Adrenal gland (tissue), 12 donors: ENCODE measurements around the gene INHBE. TPM values are rescaled to one million over a fixed set of nuclear protein-coding genes. Genes with fewer than 3 reads are reported as not detected.
"Not testable (repeated sequence)": the region's sequence is repeated elsewhere in the genome, so short reads cannot be mapped to it uniquely, and the experiment has no call there.

Experiments used
- DNase-seq, 7 donors: peaks; one replicate each; pipeline ENCODE4 v3.0.0-alpha.2; 2019 to 2020
- H3K27ac ChIP-seq, 5 donors: fragments of 200-600 bp; sonication (generic) in 4 of 5; 1 replicate in 3 of 5; 2 replicates in 2 of 5; pipeline versions ENCODE4 v1.5.1 to v1.8.0; 2016 to 2020; ENCODE audit warnings: mild to moderate bottlenecking in 1 of 5
- H3K27me3 ChIP-seq: fragments of 200-600 bp; 2 replicates; pipeline ENCODE4 v1.8.0; 2021
- H3K36me3 ChIP-seq, 2 donors: fragments of 200-600 bp; replicated peaks in 1 of 2; 1 replicate in 1 of 2; 2 replicates in 1 of 2; pipeline versions ENCODE4 v1.5.1 to v1.8.0; 2018 to 2022
- H3K4me1 ChIP-seq, 2 donors: fragments of 200-600 bp; replicated peaks in 1 of 2; 1 replicate in 1 of 2; 2 replicates in 1 of 2; pipeline versions ENCODE4 v1.5.1 to v1.8.0; 2018 to 2021
- H3K4me3 ChIP-seq, 4 donors: fragments of 200-600 bp; sonication (generic) in 3 of 4; one replicate each; pipeline ENCODE4 v1.5.1; 2016 to 2018
- H3K9me3 ChIP-seq, 3 donors: fragments of 200-600 bp; sonication (generic) in 1 of 3; replicated peaks in 1 of 3; 1 replicate in 2 of 3; 2 replicates in 1 of 3; pipeline versions ENCODE4 v1.5.1 to v1.8.0; 2016 to 2021
- POLR2A ChIP-seq, 2 donors: fragments of 450-650 bp; IDR thresholded peaks; one replicate each; pipeline ENCODE4 v1.6.1; 2017; ENCODE audit warnings: antibody characterized with exemption in 2 of 2, mild to moderate bottlenecking in 2 of 2, moderate library complexity in 1 of 2
- WGBS, 4 donors: extraction: QIAGEN DNeasy Blood & Tissue Kit in 2 of 4; methylation state at CpG; one replicate each; pipeline versions ENCODE4 v1.1.5 to v1.1.7; 2013 to 2017; 5-methylcytosine and 5-hydroxymethylcytosine counted together
- intact Hi-C, 2 donors: fragments of 100-400 bp; cut with DNase I; formaldehyde crosslinking; loops; one replicate each; pipeline versions ENCODE4 v1.14.1 to v1.15.0; 2022 to 2023
- polyA plus RNA-seq, 3 donors: library from polyadenylated mRNA; stranded (reverse); fragments of 200-250 nt in 2 of 3; fragments of 350-450 nt in 1 of 3; fragmentation: Illumina TruSeq in 1 of 3; extraction: RNeasy Lipid Tissue Mini Kit (QIAGEN cat#74804) in 1 of 3; gene quantifications; one replicate each; pipeline ENCODE4 v1.2.3, GENCODE V29; 2013 to 2014
- total RNA-seq, 9 donors: library from RNA; depleted of rRNA in 4 of 9; stranded (reverse); fragments of >200 nt in 4 of 9; fragments of 120-200 nt in 1 of 9; fragmentation: NEBNext Ultra II Directional in 1 of 9; extraction: Animal tissue kit (Norgen Biotek cat#: 25700) in 1 of 9; gene quantifications; one replicate each; pipeline versions ENCODE4 v1.1.0 to v1.2.4, GENCODE V29; 2013 to 2023
- TF ChIP-seq, protein P1 (sequence below), 6 experiments: fragments of 450-650 bp in 4 of 6; fragments of 200-600 bp in 2 of 6; sonication (generic) in 1 of 6; IDR thresholded peaks; 1 replicate in 5 of 6; 2 replicates in 1 of 6; pipeline versions ENCODE4 v1.5.1 to v1.8.0; 2016 to 2021; ENCODE audit warnings: antibody characterized with exemption in 6 of 6, mild to moderate bottlenecking in 2 of 6, moderate library complexity in 1 of 6
- donor health status: healthy with polysubstance abuse.
- donor health status: Bipolar disorder and iron deficiency.
- donor health status: DM: yes; HTN: yes; CAD: no.
- donor health status: DM: no; HTN: no; CAD: no.
- donor health status: DM: no; HTN: no; CAD: no.
- donor health status: DM: yes; HTN: yes; CAD: no.

The INHBE gene
- total and polyA plus RNA-seq, 12 donors = 0.11 TPM; not detected in 11

DNA sequence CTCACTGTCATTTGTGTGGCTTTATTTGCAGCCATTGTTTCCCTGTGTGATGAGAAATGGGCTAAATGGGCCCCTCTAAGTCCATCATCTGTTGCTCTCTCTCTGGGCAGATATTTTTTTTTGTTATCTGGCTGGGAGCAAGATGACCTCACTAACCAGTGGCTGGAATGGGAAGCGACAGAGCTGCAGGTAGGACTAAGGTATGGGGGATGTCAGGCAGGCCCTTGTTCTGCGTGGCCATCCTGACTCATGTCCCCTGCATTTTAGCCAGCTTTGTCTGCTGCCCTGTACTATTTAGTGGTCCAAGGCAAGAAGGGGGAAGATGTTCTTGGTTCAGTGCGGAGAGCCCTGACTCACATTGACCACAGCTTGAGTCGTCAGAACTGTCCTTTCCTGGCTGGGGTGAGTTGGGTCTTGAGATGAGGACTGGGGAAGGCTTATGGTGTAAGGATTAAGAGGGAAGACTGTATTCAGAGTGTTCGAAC lies 34.1 kb downstream of the INHBE start:
- peaks cover 10 to 11% of the 10 kb centered on the region in 2 donors for H3K4me1 ChIP-seq
- 76 to 88% (median 86%) methylated on average over 5 of the region's 5 CpGs for WGBS, 4 donors
- no peaks in the 10 kb centered on the region for H3K27me3 ChIP-seq
- peaks cover 0 to 31% of the 10 kb centered on the region in 2 donors for H3K36me3 ChIP-seq
- H3K27ac ChIP-seq = no peak overlapping the region
- no peak overlapping the region for H3K4me3 ChIP-seq
- intact Hi-C loops = no loop called here
- TF ChIP-seq, protein P1, sequence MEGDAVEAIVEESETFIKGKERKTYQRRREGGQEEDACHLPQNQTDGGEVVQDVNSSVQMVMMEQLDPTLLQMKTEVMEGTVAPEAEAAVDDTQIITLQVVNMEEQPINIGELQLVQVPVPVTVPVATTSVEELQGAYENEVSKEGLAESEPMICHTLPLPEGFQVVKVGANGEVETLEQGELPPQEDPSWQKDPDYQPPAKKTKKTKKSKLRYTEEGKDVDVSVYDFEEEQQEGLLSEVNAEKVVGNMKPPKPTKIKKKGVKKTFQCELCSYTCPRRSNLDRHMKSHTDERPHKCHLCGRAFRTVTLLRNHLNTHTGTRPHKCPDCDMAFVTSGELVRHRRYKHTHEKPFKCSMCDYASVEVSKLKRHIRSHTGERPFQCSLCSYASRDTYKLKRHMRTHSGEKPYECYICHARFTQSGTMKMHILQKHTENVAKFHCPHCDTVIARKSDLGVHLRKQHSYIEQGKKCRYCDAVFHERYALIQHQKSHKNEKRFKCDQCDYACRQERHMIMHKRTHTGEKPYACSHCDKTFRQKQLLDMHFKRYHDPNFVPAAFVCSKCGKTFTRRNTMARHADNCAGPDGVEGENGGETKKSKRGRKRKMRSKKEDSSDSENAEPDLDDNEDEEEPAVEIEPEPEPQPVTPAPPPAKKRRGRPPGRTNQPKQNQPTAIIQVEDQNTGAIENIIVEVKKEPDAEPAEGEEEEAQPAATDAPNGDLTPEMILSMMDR (IDR thresholded peaks at IDR 0.05) = no peak
- TF ChIP-seq POLR2A (IDR thresholded peaks at IDR 0.05) = no peak
- H3K9me3 ChIP-seq = no peaks in the 10 kb centered on the region
- no peak for DNase-seq

DNA sequence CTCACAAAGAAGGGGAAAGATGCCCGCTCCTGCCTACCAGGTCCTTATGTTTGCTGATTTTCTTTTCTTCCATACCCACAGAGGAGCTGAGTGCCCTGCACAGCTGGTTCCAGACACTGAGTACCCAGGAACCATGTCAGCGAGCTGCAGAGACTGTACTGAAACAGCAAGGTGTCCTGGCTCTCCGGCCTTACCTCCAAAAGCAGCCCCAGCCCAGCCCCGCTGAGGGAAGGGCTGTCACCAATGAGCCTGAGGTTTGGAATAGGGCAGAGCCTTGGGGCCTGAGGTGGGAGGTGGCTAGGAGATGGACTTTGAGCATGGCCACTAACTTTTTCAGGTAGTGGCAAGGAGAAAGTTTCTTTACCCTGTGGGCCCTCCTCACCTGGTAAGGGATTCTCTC lies 35.0 kb downstream of the INHBE start:
- intact Hi-C loops = no loop called here
- no peaks in the 10 kb centered on the region for H3K27me3 ChIP-seq
- TF ChIP-seq POLR2A (IDR thresholded peaks at IDR 0.05) = no peak
- TF ChIP-seq, protein P1 (IDR thresholded peaks at IDR 0.05) = no peak
- no peaks in the 10 kb centered on the region for H3K9me3 ChIP-seq
- no peak overlapping the region for H3K27ac ChIP-seq
- peaks cover 0 to 31% of the 10 kb centered on the region in 2 donors for H3K36me3 ChIP-seq
- WGBS, 4 donors = 91 to 98% (median 96%) methylated on average over 4 of the region's 4 CpGs
- no peak overlapping the region for H3K4me3 ChIP-seq
- no peak for DNase-seq
- H3K4me1 ChIP-seq = peaks cover 10 to 11% of the 10 kb centered on the region in 2 donors

DNA sequence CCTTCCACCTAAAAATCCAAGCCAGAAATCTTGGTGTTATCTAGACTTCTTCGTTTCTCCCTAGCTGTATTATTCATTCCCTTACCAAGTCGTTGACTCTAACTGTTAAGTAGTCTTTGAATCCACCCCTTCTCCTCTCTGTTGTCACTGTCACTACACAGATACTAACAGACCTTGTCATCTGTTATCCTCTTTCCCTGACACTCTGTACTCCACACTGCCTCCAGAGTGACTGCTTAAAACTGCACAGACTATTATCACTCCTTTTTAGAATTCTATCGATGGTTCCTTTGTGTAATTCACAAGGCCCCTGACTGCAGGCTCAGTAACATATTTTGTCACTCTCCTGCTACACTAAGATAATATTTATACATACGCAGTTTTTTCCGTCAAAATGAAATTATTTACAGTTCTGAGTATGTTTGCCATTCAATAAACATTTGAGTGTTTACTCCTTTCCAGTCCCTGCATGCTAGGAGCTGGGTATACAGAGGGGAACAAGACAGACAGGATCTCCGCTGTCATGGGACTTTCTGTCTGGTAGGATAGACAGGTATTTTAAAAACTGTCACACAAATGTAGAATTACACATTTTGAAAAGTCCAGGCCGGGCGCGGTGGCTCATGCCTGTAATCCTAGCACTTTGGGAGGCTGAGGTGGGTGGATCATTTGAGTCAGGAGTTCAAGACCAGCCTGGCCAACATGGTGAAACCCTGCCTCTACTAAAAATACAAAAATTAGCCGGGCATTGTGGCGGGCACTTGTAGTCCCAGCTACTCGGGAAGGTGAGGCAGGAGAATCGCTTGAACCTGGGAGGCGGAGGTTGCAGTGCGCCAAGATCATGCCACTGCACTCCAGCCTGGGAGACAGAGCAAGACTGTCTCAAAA lies 36.5 kb downstream of the INHBE start:
- intact Hi-C loops = no loop called here
- no peak for DNase-seq
- WGBS, 4 donors = 87 to 93% (median 90%) methylated on average over 14 to 15 of the region's 15 CpGs
- peaks cover 10 to 11% of the 10 kb centered on the region in 2 donors for H3K4me1 ChIP-seq
- no peak overlapping the region for H3K27ac ChIP-seq
- H3K27me3 ChIP-seq = no peaks in the 10 kb centered on the region
- no peak overlapping the region for H3K4me3 ChIP-seq
- TF ChIP-seq, protein P1 (IDR thresholded peaks at IDR 0.05) = no peak
- no peak for TF ChIP-seq POLR2A (IDR thresholded peaks at IDR 0.05)
- no peaks in the 10 kb centered on the region for H3K9me3 ChIP-seq
- peaks cover 0 to 39% of the 10 kb centered on the region in 2 donors for H3K36me3 ChIP-seq

- H3K4me3 ChIP-seq, DNase-seq, H3K27me3 ChIP-seq, H3K9me3 ChIP-seq, intact Hi-C loops, H3K4me1 ChIP-seq, H3K27ac ChIP-seq: not testable (repeated sequence)
- peaks cover 0 to 52% of the 10 kb centered on the region in 2 donors for H3K36me3 ChIP-seq
- WGBS, 4 donors = 85 to 97% (median 94%) methylated on average over 9 to 43 of the region's 48 CpGs
Measured at GRCh38 chr12:57495051-57495701, 40.1 kb downstream of the INHBE start.
